Right cardiac atrium (tissue), 5 donors: ENCODE data around the gene MSH3. TPM values are rescaled to one million over a fixed set of nuclear protein-coding genes. Genes with fewer than 3 reads are reported as not detected.

Experiments used
- ATAC-seq, 2 donors: fragments of 200-7000 bp; cut with Tn5 transposase; one replicate each; pipeline versions ENCODE4 v1.8.0 to v1.9.1; 2020; ENCODE audit warnings: moderate library complexity in 2 of 2, mild to moderate bottlenecking in 1 of 2
- DNase-seq, 3 donors: peaks; one replicate each; pipeline ENCODE4 v3.0.0-alpha.2; 2020
- H3K27ac ChIP-seq: one replicate; pipeline ENCODE4 v1.5.1; 2013; ENCODE audit warnings: mild to moderate bottlenecking, low read length, control low read depth, moderate library complexity
- H3K27me3 ChIP-seq: one replicate; pipeline ENCODE4 v1.6.1; 2013; ENCODE audit not compliant: control insufficient read depth, insufficient read depth
- H3K4me1 ChIP-seq: one replicate; pipeline ENCODE4 v1.6.1; 2013; ENCODE audit warnings: low read length; ENCODE audit not compliant: control insufficient read depth, insufficient read depth
- H3K4me3 ChIP-seq: one replicate; pipeline ENCODE4 v1.5.1; 2013; ENCODE audit warnings: low read length, control low read depth
- H3K9me3 ChIP-seq: one replicate; pipeline ENCODE4 v1.6.1; 2013; ENCODE audit warnings: low read length; ENCODE audit not compliant: control insufficient read depth
- WGBS: extraction: QIAGEN DNeasy Blood & Tissue Kit; methylation state at CpG from one replicate; pipeline ENCODE4 v1.1.7; 2013; 5-methylcytosine and 5-hydroxymethylcytosine counted together
- intact Hi-C, 4 donors: fragments of 100-400 bp; cut with DNase I; formaldehyde crosslinking; loops; one replicate each; pipeline versions ENCODE4 v1.11.0 to v1.14.0; 2022 to 2023
- polyA plus RNA-seq: library from polyadenylated mRNA; stranded (reverse); fragments of 200-250 nt; gene quantifications from one replicate; pipeline ENCODE4 v1.2.3, GENCODE V29; 2013
- total RNA-seq, 4 donors: library from RNA; stranded (reverse); fragmentation: NEBNext Ultra II Directional; extraction: Animal tissue kit (Norgen Biotek cat#: 25700); gene quantifications; one replicate each; pipeline ENCODE4 v1.2.1, GENCODE V29; 2021
- donor health status: healthy with polysubstance abuse.
- donor health status: DM: no; HTN: yes; CAD: no.
- donor health status: DM: no; HTN: no; CAD: no.
- donor health status: DM: no; HTN: yes; CAD: no; lungs with severe emphysema.
- donor health status: DM: yes; HTN: yes; CAD: no.

The MSH3 gene
- total and polyA plus RNA-seq, 5 donors: 4.2 to 12.4 (median 10.2) TPM

GRCh38 chr5:80705801-80706200 is 51.3 kb downstream of the MSH3 start:
- no peaks in the 10 kb centered on the region for H3K9me3 ChIP-seq
- DNase-seq: no peak
- H3K27ac ChIP-seq: no peak overlapping the region
- H3K4me1 ChIP-seq: peaks cover 3% of the 10 kb centered on the region
- H3K4me3 ChIP-seq: no peak overlapping the region
- no peak for ATAC-seq
- intact Hi-C loops: no loop called here
- WGBS: 84% methylated on average over 4 of the region's 4 CpGs
- no peaks in the 10 kb centered on the region for H3K27me3 ChIP-seq

DNA sequence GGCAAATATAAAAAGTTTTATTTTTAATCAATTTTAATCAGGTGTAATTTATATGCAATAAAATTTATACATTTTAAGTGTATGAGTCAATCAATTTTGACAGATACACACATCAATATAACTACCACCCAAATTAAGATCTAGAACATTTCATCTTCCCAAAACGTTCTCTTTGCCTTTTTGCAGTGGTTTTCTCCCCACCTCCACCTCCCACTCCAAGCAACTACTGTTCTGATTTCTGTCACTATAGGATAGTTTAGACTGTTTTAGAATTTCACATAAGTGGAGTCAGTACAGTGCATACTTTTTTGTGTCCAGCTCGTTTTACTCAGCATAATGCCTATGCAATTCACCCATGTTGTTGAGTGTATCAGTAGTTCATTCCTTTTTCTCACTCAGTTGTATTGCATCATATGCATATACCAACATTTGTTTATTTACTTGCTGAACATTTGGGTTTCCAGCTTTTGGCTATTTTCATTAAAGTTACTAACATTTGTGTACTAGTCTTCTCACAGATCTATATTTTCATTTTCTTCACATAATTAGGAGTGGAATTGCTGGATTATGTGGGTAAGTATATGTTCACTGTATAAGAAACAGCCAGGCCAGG is 52.5 kb downstream of the MSH3 start:
- no peak for ATAC-seq
- Histone ChIP-seq H3K9me3 (no peaks in the 10 kb centered on the region), H3K27me3 (no peaks in the 10 kb centered on the region), H3K4me1 (peaks cover 3% of the 10 kb centered on the region), H3K27ac (no peak overlapping the region), H3K4me3 (no peak overlapping the region)
- intact Hi-C loops: no loop called here
- 80% methylated on average over 2 of the region's 2 CpGs for WGBS
- DNase-seq: no peak

DNA sequence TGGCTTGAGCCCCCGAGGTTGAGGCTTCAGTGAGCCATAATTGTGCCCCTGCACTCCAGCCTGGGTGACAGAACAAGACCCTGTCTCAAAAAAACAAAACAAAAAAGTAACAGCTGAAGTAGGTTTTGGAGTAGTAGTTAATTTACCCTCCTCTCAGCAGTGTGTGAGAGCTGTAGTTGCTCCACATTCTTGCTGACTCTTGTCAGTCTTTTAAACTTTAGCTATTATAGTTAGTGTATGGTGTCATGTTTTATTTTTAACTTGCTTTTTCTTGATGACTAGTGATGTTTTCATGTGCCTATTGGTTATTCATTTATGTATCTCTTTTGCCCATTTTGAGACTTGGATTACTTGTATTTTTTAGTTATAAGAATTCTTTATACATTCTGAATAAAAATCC is 53.2 kb downstream of the MSH3 start:
- intact Hi-C loops: no loop called here
- Histone ChIP-seq H3K9me3 (no peaks in the 10 kb centered on the region), H3K27me3 (no peaks in the 10 kb centered on the region), H3K4me3 (no peak overlapping the region), H3K4me1 (peaks cover 3% of the 10 kb centered on the region), H3K27ac (no peak overlapping the region)
- no peak for ATAC-seq
- WGBS: 88% methylated on average over 1 of the region's 1 CpG
- no peak for DNase-seq

- H3K27me3 ChIP-seq: no peaks in the 10 kb centered on the region
- intact Hi-C loops: no loop called here
- no peak overlapping the region for H3K4me3 ChIP-seq
- no peak overlapping the region for H3K27ac ChIP-seq
- no peaks in the 10 kb centered on the region for H3K9me3 ChIP-seq
- WGBS: 93% methylated on average over 5 of the region's 5 CpGs
- DNase-seq (no peak), ATAC-seq (no peak)
- peaks cover 3% of the 10 kb centered on the region for H3K4me1 ChIP-seq
These were observed 56.8 kb downstream of the MSH3 start for GRCh38 chr5:80711216-80711615.

GRCh38 chr5:80711938-80712337 is 57.5 kb downstream of the MSH3 start:
- peaks cover 3% of the 10 kb centered on the region for H3K4me1 ChIP-seq
- no peaks in the 10 kb centered on the region for H3K9me3 ChIP-seq
- no peaks in the 10 kb centered on the region for H3K27me3 ChIP-seq
- peak in 1 of 3 donors; percentile 30 for DNase-seq
- no peak overlapping the region for H3K27ac ChIP-seq
- WGBS: 92% methylated on average over 3 of the region's 3 CpGs
- intact Hi-C loops: no loop called here
- no peak for ATAC-seq
- H3K4me3 ChIP-seq: no peak overlapping the region

DNA sequence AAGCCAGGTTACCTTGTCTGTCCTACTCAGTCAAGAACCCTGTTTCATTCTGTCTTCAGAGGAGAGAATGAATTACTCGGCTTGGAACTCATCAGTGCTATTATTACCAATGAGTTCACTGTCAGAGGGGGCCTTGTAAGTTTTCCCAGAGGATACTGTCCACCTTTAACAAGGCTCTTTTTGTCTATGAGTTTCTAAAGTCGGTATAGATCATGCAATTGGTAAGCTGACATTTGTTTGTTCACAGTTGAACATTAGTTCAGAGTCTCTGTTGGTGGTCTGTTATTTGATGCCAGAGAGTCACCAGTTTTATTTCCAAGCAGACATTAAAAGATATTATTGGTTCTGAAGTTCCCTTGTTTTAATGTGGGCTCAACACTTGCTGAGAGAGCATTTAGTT is 58.5 kb downstream of the MSH3 start:
- Histone ChIP-seq H3K27ac (no peak overlapping the region), H3K4me1 (no peaks in the 10 kb centered on the region), H3K27me3 (no peaks in the 10 kb centered on the region), H3K9me3 (no peaks in the 10 kb centered on the region), H3K4me3 (no peak overlapping the region)
- DNase-seq (no peak), ATAC-seq (no peak)
- intact Hi-C loops: no loop called here
- 76% methylated on average over 2 of the region's 2 CpGs for WGBS

DNA sequence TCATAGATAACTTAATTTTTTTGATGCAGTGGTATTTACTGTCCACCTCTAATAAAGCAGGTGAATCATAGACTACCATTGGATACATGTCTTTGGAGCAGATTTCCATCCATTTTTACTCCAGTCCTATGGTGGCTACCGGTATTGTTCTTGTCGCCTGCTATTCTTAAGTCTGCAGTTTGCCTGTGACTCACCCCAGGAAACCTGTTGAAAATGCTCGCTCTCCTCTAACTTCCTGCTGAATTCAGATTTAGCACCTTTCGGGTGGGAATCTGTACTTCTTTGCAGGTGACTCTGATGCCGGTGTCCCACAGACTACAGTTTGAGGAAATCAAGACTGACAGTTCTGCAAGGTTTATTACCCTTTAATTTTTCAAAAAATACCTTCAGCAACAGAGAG is 59.2 kb downstream of the MSH3 start:
- H3K4me1 ChIP-seq: no peaks in the 10 kb centered on the region
- ATAC-seq: no peak
- no peak for DNase-seq
- 78% methylated on average over 5 of the region's 5 CpGs for WGBS
- H3K4me3 ChIP-seq: no peak overlapping the region
- H3K9me3 ChIP-seq: no peaks in the 10 kb centered on the region
- H3K27me3 ChIP-seq: no peaks in the 10 kb centered on the region
- H3K27ac ChIP-seq: no peak overlapping the region
- intact Hi-C loops: no loop called here

GRCh38 chr5:80714570-80715298 is 60.3 kb downstream of the MSH3 start:
- no peaks in the 10 kb centered on the region for H3K4me1 ChIP-seq
- no peak for DNase-seq
- no peaks in the 10 kb centered on the region for H3K27me3 ChIP-seq
- WGBS: 88% methylated on average over 5 of the region's 5 CpGs
- H3K27ac ChIP-seq: no peak overlapping the region
- intact Hi-C loops: no loop called here
- no peaks in the 10 kb centered on the region for H3K9me3 ChIP-seq
- no peak overlapping the region for H3K4me3 ChIP-seq
- no peak for ATAC-seq

DNA sequence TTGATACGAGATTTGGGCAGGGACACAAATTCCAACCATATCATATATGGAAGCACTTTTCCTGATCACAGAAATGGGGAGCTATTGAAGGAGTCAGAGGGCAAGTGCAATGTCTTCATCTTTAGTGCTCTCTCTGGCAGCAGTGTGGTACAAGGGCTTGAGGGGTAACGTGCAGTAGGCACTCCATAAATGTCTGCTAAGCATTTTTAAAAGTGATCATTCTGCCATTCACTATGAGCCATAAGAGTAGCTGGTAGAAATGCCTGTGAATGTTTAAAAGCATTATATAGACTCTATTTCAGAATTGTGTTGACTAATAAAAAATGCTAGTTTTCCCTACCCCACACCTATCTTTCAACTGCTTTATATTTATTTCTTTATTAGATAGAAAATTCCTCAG is 61.4 kb downstream of the MSH3 start:
- no peaks in the 10 kb centered on the region for H3K27me3 ChIP-seq
- intact Hi-C loops: no loop called here
- no peaks in the 10 kb centered on the region for H3K4me1 ChIP-seq
- H3K9me3 ChIP-seq: no peaks in the 10 kb centered on the region
- WGBS: 86% methylated on average over 2 of the region's 2 CpGs
- H3K4me3 ChIP-seq: no peak overlapping the region
- no peak overlapping the region for H3K27ac ChIP-seq
- ATAC-seq (no peak), DNase-seq (no peak)

- 91% methylated on average over 2 of the region's 2 CpGs for WGBS
- Histone ChIP-seq H3K9me3 (no peaks in the 10 kb centered on the region), H3K27me3 (no peaks in the 10 kb centered on the region), H3K4me1 (no peaks in the 10 kb centered on the region), H3K27ac (no peak overlapping the region), H3K4me3 (no peak overlapping the region)
- intact Hi-C loops: no loop called here
- ATAC-seq (no peak), DNase-seq (no peak)
These were observed 65.7 kb downstream of the MSH3 start for GRCh38 chr5:80720181-80720580.

DNA sequence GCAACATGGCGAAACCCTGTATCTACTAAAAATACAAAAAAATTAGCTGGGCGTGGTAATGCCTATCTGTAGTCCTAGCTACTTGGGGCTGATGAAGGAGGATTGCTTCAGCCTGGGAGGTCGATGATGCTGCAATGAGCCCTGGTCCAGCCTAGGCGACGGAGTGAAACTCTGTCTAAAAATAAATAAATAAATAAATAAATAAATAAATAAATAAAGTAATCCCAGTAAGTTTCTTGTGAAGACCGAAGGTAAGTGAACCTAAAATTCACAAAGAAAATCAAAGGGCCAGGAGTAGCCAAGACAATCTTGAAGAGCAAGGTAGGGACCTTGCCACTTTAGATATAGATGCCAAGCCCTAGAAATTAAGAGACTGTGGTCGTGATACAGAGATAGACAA is 68.5 kb downstream of the MSH3 start:
- H3K4me3 ChIP-seq: no peak overlapping the region
- H3K27me3 ChIP-seq: no peaks in the 10 kb centered on the region
- over 99% methylated on average over 7 of the region's 7 CpGs for WGBS
- ATAC-seq (no peak), DNase-seq (no peak)
- no peak overlapping the region for H3K27ac ChIP-seq
- intact Hi-C loops: no loop called here
- H3K9me3 ChIP-seq: no peaks in the 10 kb centered on the region
- no peaks in the 10 kb centered on the region for H3K4me1 ChIP-seq
